Thyroid gland (tissue), 4 donors: ENCODE measurements around the gene FOXI2. TPM values are rescaled to one million over a fixed set of nuclear protein-coding genes. Genes with fewer than 3 reads are reported as not detected.

Source experiments
- DNase-seq, 2 donors: peaks; one replicate each; pipeline ENCODE4 v3.0.0-alpha.2; 2019
- H3K27ac ChIP-seq, 3 donors: fragments of 200-600 bp; sonication (generic); 1 replicate in 2 of 3; 2 replicates in 1 of 3; pipeline ENCODE4 v1.5.1; 2016 to 2019; ENCODE audit warnings: mild to moderate bottlenecking in 1 of 3, moderate library complexity in 1 of 3
- H3K27me3 ChIP-seq: fragments of 200-600 bp; sonication (generic); one replicate; pipeline ENCODE4 v1.5.1; 2019
- H3K36me3 ChIP-seq, 2 donors: fragments of 200-600 bp; sonication (generic); one replicate each; pipeline ENCODE4 v1.5.1; 2016 to 2019
- H3K4me1 ChIP-seq, 2 donors: fragments of 200-600 bp; sonication (generic); one replicate each; pipeline ENCODE4 v1.5.1; 2017 to 2019
- H3K4me3 ChIP-seq, 3 donors: fragments of 200-600 bp; sonication (generic); replicated peaks in 1 of 3; 1 replicate in 2 of 3; 2 replicates in 1 of 3; pipeline ENCODE4 v1.5.1; 2016; ENCODE audit warnings: mild to moderate bottlenecking in 1 of 3
- H3K9me3 ChIP-seq: fragments of 200-600 bp; sonication (generic); one replicate; pipeline ENCODE4 v1.5.1; 2017
- POLR2A ChIP-seq, 2 donors: fragments of 450-650 bp; IDR thresholded peaks; one replicate each; pipeline ENCODE4 v1.6.1; 2017; ENCODE audit warnings: antibody characterized with exemption in 2 of 2, mild to moderate bottlenecking in 2 of 2, moderate library complexity in 1 of 2
- WGBS, 2 donors: methylation state at CpG; one replicate each; pipeline ENCODE4 v1.1.5; 2017; 5-methylcytosine and 5-hydroxymethylcytosine counted together
- intact Hi-C: fragments of 100-400 bp; cut with DNase I; formaldehyde crosslinking; loops from one replicate; pipeline ENCODE4 v1.15.1; 2023
- total RNA-seq, 4 donors: library from RNA; depleted of rRNA; stranded (reverse); fragments of >200 nt; gene quantifications; one replicate each; pipeline ENCODE4 v1.2.3, GENCODE V29; 2016
- TF ChIP-seq, protein P1 (sequence below), 6 experiments: fragments of 200-600 bp in 3 of 6; fragments of 450-650 bp in 3 of 6; sonication (generic) in 3 of 6; IDR thresholded peaks; one replicate each; pipeline ENCODE4 v1.5.1; 2016 to 2019; ENCODE audit warnings: antibody characterized with exemption in 6 of 6, mild to moderate bottlenecking in 2 of 6, inconsistent platforms in 1 of 6, moderate library complexity in 1 of 6

The FOXI2 gene
- total RNA-seq, 4 donors from 2014 or later: 0.15 TPM; not detected in 3

DNA sequence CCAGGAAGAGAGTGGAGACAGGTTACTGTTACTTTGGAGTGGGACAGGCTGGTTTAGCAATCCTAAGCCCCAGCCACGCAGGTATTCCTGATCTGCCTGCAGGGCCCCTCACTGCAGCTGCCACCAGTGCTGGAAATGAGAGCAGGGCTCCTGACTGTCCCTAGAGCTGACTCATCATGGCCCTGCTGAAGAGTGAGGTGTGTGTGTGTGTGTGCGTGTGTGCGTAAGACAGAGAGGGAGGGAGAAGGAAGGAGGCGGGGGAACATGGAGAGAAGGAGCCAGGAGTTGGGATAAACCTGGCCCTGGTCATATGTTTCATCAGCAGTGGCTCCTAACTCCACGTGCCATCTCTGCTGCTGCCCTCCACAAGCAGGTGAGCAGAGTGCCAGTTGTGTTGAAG lies 3.6 kb downstream of the FOXI2 start:
- intact Hi-C loops: no loop called here
- H3K4me3 ChIP-seq: no peak overlapping the region
- TF ChIP-seq, protein P1, sequence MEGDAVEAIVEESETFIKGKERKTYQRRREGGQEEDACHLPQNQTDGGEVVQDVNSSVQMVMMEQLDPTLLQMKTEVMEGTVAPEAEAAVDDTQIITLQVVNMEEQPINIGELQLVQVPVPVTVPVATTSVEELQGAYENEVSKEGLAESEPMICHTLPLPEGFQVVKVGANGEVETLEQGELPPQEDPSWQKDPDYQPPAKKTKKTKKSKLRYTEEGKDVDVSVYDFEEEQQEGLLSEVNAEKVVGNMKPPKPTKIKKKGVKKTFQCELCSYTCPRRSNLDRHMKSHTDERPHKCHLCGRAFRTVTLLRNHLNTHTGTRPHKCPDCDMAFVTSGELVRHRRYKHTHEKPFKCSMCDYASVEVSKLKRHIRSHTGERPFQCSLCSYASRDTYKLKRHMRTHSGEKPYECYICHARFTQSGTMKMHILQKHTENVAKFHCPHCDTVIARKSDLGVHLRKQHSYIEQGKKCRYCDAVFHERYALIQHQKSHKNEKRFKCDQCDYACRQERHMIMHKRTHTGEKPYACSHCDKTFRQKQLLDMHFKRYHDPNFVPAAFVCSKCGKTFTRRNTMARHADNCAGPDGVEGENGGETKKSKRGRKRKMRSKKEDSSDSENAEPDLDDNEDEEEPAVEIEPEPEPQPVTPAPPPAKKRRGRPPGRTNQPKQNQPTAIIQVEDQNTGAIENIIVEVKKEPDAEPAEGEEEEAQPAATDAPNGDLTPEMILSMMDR (IDR thresholded peaks at IDR 0.05): no peak
- no peak for TF ChIP-seq POLR2A (IDR thresholded peaks at IDR 0.05)
- no peaks in the 10 kb centered on the region for H3K36me3 ChIP-seq
- DNase-seq: no peak
- no peaks in the 10 kb centered on the region for H3K27me3 ChIP-seq
- 56 to 71% methylated on average over 5 of the region's 5 CpGs for WGBS, 2 donors
- H3K4me1 ChIP-seq: peaks cover 0 to 18% of the 10 kb centered on the region in 2 donors
- H3K9me3 ChIP-seq: no peaks in the 10 kb centered on the region
- no peak overlapping the region for H3K27ac ChIP-seq

GRCh38 chr10:127743205-127743604 lies 6.2 kb downstream of the FOXI2 start:
- Histone ChIP-seq H3K9me3 (no peaks in the 10 kb centered on the region), H3K27ac (no peak overlapping the region), H3K36me3 (no peaks in the 10 kb centered on the region), H3K4me1 (peaks cover 0 to 6% of the 10 kb centered on the region in 2 donors), H3K4me3 (no peak overlapping the region), H3K27me3 (no peaks in the 10 kb centered on the region)
- DNase-seq: no peak
- intact Hi-C loops: no loop called here
- 55 to 67% methylated on average over 3 of the region's 3 CpGs for WGBS, 2 donors
- TF ChIP-seq, protein P1 (IDR thresholded peaks at IDR 0.05): no peak
- no peak for TF ChIP-seq POLR2A (IDR thresholded peaks at IDR 0.05)

GRCh38 chr10:127744956-127745355 lies 8.0 kb downstream of the FOXI2 start:
- WGBS, 2 donors: 59% methylated on average over 9 of the region's 9 CpGs
- no peaks in the 10 kb centered on the region for H3K36me3 ChIP-seq
- intact Hi-C loops: no loop called here
- no peak overlapping the region for H3K27ac ChIP-seq
- no peaks in the 10 kb centered on the region for H3K9me3 ChIP-seq
- no peak for DNase-seq
- TF ChIP-seq, protein P1 (IDR thresholded peaks at IDR 0.05): no peak
- no peak for TF ChIP-seq POLR2A (IDR thresholded peaks at IDR 0.05)
- H3K4me3 ChIP-seq: no peak overlapping the region
- no peaks in the 10 kb centered on the region for H3K27me3 ChIP-seq
- H3K4me1 ChIP-seq: no peaks in the 10 kb centered on the region

DNA sequence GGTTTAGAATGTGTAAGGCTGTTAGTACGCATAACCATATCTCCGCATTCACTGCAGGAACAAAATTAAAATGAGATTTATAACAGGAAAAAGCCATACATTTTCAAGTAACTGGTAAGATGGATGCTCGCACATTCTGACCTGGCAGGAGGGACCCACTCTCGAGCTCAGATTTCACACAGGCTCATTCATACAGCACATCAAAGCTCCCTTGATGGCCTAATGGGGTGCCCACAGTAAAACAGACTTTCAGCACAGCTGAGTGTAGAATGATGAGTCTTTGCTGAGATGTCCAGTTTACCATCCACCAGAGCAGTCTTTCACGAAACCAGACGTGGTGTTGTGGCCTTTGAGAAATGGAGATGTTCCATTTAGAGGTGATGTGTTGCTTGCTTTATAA lies 8.9 kb downstream of the FOXI2 start:
- Histone ChIP-seq H3K4me3 (no peak overlapping the region), H3K36me3 (no peaks in the 10 kb centered on the region), H3K27ac (no peak overlapping the region), H3K9me3 (no peaks in the 10 kb centered on the region), H3K27me3 (no peaks in the 10 kb centered on the region), H3K4me1 (no peaks in the 10 kb centered on the region)
- WGBS, 2 donors: 82 to 83% methylated on average over 6 of the region's 6 CpGs
- DNase-seq: no peak
- intact Hi-C loops: no loop called here
- no peak for TF ChIP-seq POLR2A (IDR thresholded peaks at IDR 0.05)
- TF ChIP-seq, protein P1 (IDR thresholded peaks at IDR 0.05): no peak

DNA sequence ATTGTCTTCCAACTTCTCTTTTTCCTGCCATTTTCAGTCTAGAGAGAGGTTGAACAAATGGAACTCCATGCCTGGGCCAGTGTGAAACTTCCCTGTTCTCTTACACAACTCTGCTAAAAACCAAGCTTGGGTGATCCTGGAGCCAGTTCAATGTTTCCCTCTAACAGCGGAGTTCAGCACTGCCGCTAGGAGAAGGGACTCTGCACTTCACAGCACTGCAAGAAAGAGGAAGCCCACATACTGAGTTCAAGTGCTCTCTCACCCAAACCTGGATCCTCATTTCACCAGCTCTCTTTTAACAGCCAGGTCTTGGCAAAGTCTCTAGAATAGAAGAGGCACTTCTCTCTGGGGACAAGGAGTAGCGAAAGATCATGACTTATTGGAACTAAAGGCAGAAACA lies 18.8 kb downstream of the FOXI2 start:
- H3K4me3 ChIP-seq: no peak overlapping the region
- no peak overlapping the region for H3K27ac ChIP-seq
- intact Hi-C loops: no loop called here
- no peaks in the 10 kb centered on the region for H3K4me1 ChIP-seq
- H3K9me3 ChIP-seq: no peaks in the 10 kb centered on the region
- 27 to 29% methylated on average over 3 of the region's 3 CpGs for WGBS, 2 donors
- DNase-seq: peak; percentile 49 to 53
- H3K27me3 ChIP-seq: no peaks in the 10 kb centered on the region
- no peak for TF ChIP-seq POLR2A (IDR thresholded peaks at IDR 0.05)
- TF ChIP-seq, protein P1 (IDR thresholded peaks at IDR 0.05): no peak
- H3K36me3 ChIP-seq: no peaks in the 10 kb centered on the region
